GM19395 (cell line): Measurements from ENCODE around the gene SDHC.
"Not testable (repeated sequence)": the region's sequence is repeated elsewhere in the genome, so short reads cannot be mapped to it uniquely, and the experiment has no call there.

ENCODE experiments used
- ATAC-seq: cut with Tn5 transposase; IDR thresholded peaks from one replicate; pipeline ENCODE4 v1.9.1; 2021; ENCODE audit warnings: mild to moderate bottlenecking, moderate library complexity; ENCODE audit not compliant: unreplicated experiment

SDHC gene

GRCh38 chr1:161309868-161310267 is 4.3 kb upstream of the SDHC start, which contains the start of gene MPZ:
MPZ (minus strand) TSS chr1:161309968; CDS start chr1:161309905, 63 bp downstream.
- ATAC-seq = no peak

GRCh38 chr1:161311595-161312181 is 2.5 kb upstream of the SDHC start:
- no peak for ATAC-seq

DNA sequence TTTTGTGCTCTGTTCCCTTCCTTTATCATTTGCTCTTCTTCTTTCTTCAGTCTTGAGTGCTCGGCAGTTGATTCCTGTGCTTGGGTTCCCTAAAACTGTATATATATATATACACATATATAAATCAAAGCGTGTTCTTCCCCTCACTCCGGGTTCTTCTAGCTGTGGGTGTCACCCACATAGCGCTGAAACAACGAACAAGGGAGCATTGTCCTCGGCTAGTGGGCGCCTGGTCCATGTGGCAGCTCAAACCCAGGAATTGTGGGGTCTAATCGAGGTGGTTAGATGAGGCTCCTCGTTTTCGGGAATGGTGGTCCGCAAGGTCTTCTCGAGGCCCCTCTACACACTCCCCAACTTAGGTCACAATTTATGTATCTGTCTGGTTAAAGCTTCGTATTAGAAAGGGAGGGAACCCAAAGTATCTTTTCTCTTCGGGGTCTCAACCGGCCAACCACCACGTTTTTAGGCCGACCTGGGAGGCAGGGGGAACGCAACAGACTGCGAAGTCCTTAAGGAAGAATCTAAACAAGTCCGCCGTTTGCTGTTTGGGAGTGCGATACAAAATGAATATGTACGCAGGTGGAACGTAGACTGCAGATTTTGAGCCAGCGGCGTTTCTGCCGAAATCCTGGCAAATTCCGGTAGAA is 504 bp upstream of the SDHC start:
- ATAC-seq = no peak

- not testable (repeated sequence) for ATAC-seq
Observed at GRCh38 chr1:161315841-161316674, 1.9 kb downstream of the SDHC start.

- ATAC-seq = no peak
Observed at GRCh38 chr1:161324020-161324419, 9.8 kb downstream of the SDHC start.

- no peak for ATAC-seq
Observed at GRCh38 chr1:161330346-161330745, 16.2 kb downstream of the SDHC start.

DNA sequence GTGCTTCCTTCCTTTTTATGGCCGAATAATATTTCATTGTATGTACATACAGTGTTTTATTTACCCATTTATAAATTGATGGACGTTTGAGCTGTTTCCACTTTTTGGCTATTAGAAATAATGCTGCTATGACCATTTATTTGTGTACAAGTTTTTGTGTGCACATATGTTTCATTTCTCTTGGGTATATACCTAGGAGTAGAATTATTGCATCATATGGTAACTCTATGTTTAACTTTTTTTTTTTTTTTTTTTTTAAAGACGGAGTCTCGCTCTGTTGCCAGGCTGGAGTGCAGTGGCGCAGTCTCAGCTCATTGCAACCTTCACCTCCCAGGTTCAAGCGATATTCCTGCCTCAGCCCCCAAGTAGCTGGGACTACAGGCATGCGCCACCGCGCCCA is 19.0 kb downstream of the SDHC start:
- no peak for ATAC-seq

GRCh38 chr1:161335796-161336195 is 21.6 kb downstream of the SDHC start:
- no peak for ATAC-seq

DNA sequence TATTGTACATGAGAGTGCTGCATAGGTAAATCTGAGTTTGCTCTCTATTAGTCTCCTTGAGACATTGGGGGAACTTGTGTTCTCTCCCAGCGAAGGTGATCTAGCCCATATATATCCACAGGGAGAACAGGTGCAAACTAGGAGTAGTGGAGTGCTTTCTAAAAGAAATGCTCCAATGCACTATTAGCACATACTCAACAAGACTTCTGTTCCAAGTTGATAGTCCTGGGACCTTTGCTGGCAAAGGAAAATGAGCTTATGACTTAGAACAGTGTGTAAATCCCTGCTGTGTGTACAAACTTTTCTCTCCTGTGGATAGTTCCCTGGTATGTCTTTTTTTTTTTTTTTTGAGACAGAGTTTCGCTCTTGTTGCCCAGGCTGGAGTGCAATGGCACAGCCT is 28.0 kb downstream of the SDHC start:
- ATAC-seq = no peak

- ATAC-seq = no peak
Observed at GRCh38 chr1:161342821-161343220, 28.6 kb downstream of the SDHC start.

- ATAC-seq = no peak
Observed at GRCh38 chr1:161350671-161351070, 36.5 kb downstream of the SDHC start.

DNA sequence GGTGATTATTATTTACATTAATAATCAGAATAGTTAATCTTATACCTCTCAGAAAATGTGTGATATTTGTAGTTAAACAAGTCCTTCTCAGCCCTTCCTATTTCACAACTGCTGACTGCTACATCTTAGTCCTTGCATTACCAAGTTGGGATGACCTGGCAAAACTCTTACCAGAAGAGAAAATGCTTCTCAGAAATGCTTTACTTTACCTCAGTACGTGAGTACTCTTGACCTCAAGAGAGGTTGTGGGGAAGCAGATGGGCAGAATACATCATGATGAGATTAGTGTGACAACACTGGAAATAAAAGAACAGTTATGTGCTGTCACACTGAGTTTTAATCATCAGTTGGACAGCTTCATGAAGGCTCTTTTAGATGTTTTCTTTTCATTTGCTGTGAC is 37.3 kb downstream of the SDHC start:
- ATAC-seq = no peak

DNA sequence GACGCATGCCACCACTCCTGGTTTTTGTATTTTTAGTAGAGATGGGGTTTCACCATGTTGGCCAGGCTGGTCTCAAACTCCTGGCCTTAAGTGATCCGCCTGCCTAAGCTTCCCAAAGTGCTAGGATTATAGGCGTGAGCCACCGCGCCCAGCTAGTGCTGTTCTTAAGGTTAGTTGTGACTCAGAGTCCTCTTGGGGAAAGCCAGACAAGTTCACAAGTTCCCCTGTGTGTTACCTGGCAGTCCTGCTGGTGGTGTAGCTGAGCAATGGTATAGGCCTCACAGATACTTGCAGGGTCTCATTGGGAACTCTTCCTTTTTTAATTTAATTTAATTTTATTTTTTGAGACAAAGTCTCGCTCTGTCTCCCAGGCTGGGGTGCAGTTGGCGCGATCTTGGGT is 42.9 kb downstream of the SDHC start:
- ATAC-seq = no peak

DNA sequence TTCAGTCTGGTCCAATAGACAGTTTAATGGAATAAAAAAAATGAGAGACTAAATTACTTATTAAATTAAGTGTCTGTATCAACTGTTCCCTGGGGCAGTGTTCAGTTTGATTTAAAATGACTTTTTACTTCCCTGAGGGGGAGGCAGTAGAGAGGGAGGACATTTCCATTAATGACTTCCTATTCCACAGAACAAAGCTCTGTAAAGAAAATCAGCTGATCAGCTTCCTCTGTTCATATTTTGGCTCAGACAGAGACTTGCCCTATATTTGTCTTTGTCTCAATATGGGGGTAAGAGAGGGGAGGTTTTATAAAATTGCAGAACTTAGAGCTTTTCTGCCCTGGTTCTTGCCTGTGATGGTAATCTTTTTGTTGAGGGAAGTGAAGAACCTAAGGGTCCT is 45.1 kb downstream of the SDHC start:
- no peak for ATAC-seq

DNA sequence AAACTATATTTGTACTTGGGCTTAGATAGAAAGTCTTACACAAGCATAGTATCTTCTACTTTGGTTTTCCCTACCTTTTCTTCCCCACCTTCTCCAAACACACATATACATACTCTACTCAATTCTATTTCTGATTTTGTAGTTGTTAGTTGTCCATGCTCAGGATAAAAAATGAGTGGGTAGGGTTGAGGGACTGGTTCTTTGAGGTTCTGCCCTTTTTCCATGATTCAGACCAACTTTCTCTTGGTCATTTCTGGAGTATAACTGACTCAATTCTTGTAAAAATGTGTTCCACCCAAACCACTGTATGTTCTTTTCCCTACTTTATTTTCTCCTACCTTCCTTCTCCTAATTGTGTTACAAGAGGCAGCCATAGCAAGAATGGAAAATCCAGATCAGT is 50.2 kb downstream of the SDHC start:
- no peak for ATAC-seq

- no peak for ATAC-seq
Observed at GRCh38 chr1:161365207-161365606, 51.0 kb downstream of the SDHC start.

- ATAC-seq = peak; percentile 91
Observed at GRCh38 chr1:161367684-161368400, 53.7 kb downstream of the SDHC start, which contains the start of gene CFAP126. CFAP126 (minus strand) TSS chr1:161367876; CDS start chr1:161367868, 8 bp downstream.

- ATAC-seq = no peak
Observed at GRCh38 chr1:161373442-161373841, 59.3 kb downstream of the SDHC start.

DNA sequence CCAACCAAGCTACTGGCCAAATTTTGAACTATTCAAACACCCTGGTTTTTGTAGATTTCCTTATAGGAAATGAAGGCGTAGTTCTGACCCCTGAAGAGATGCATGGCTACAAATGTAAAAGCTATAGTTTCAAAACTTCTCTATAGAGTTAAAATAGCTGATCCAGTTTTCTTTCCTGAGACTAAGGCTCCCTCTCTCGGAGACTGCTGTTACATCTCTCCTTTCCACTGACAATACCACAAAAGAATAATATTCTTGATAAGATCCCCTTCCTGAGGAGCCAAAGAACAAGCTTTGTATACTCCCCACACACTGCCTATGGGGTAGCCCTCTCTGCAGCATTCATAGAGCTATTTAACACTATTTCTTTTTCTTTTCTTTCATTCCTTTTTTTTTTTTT is 60.2 kb downstream of the SDHC start:
- ATAC-seq = no peak

GRCh38 chr1:161378014-161378413 is 63.8 kb downstream of the SDHC start:
- no peak for ATAC-seq

- ATAC-seq = no peak
Observed at GRCh38 chr1:161379071-161379470, 64.9 kb downstream of the SDHC start.
